Breast epithelium (tissue), 3 donors: ENCODE results near the gene KHDC4.

Experiments used
- CTCF ChIP-seq, 3 donors: fragments of 450-650 bp; IDR thresholded peaks; one replicate each; pipeline ENCODE4 v1.5.1; 2016 to 2017; ENCODE audit warnings: antibody characterized with exemption in 3 of 3, mild to moderate bottlenecking in 3 of 3, moderate library complexity in 3 of 3
- POLR2A ChIP-seq: fragments of 450-650 bp; IDR thresholded peaks from one replicate; pipeline ENCODE4 v1.6.1; 2016; ENCODE audit warnings: antibody characterized with exemption, mild to moderate bottlenecking, moderate library complexity
- POLR2AphosphoS5 ChIP-seq, 3 donors: sonication (generic); formaldehyde crosslinking; IDR thresholded peaks; one replicate each; pipeline ENCODE4 v1.6.1; 2017; ENCODE audit warnings: antibody characterized with exemption in 3 of 3

GRCh38 chr1:155888481-155888880 is 45.7 kb downstream of the KHDC4 start:
- TF ChIP-seq POLR2A (no peak), CTCF (IDR thresholded peaks at IDR 0.05) (no peak), POLR2AphosphoS5 (IDR thresholded peaks at IDR 0.05) (no peak)
